GM12878 (cell line): ENCODE data around the gene SOX6. TPM values are rescaled to one million over a fixed set of nuclear protein-coding genes. Genes with fewer than 3 reads are reported as not detected.

ENCODE experiments used
- ATAC-seq: fragments of 200-7000 bp; cut with Tn5 transposase; 3 replicates; pipeline ENCODE4 v1.9.1; 2020; ENCODE audit warnings: mild to moderate bottlenecking, moderate library complexity
- BruUV-seq: library from RNA; stranded (reverse); fragments of 400-500 nt; replicated peaks from 2 replicates; lab custom pipeline; 2021; lab: Mats Ljungman, UMichigan
- CTCF ChIA-PET: fragments of 300-600 bp; sonication (Branson Sonifier 250); formaldehyde crosslinking; extraction: SDS; loops from one replicate; lab custom pipeline; 2021; ENCODE audit warnings: inconsistent platforms; lab: Yijun Ruan, JAX
- POLR2A ChIA-PET: fragments of 350-600 bp; formaldehyde crosslinking; extraction: SDS; loops from one replicate; lab custom pipeline; 2021; ENCODE audit warnings: inconsistent platforms; lab: Charles Lee
- RAD21 ChIA-PET: fragments of 300-600 bp; sonication (Branson Sonifier 250); formaldehyde crosslinking; loops from one replicate; lab custom pipeline; 2023; ENCODE audit warnings: antibody characterized with exemption; ENCODE audit not compliant: unreplicated experiment; lab: Charles Lee
- SMC1A ChIA-PET: fragments of 300-600 bp; sonication (Branson Sonifier 250); formaldehyde crosslinking; loops from one replicate; lab custom pipeline; 2023; ENCODE audit not compliant: unreplicated experiment, uncharacterized antibody; lab: Charles Lee
- DNase-seq: peaks from one replicate; pipeline ENCODE4 v3.0.0-alpha.2; 2011; ENCODE audit warnings: low read depth, low spot score
- FAIRE-seq: peaks from 3 replicates; lab custom pipeline; 2011; peaks lifted over from hg19 to GRCh38; lab: Jason Lieb, UNC
- H2AFZ ChIP-seq: 2 replicates; pipeline ENCODE4 v1.6.0; 2011; ENCODE audit warnings: low read depth, low read length, control low read depth; ENCODE audit not compliant: control insufficient read depth
- H3K27ac ChIP-seq: 2 replicates; pipeline ENCODE4 v1.5.1; 2011; ENCODE audit warnings: control low read depth; ENCODE audit not compliant: control insufficient read depth, insufficient read depth
- H3K27me3 ChIP-seq, 2 experiments: replicated peaks in 1 of 2; 2 replicates each; pipeline versions ENCODE4 v1.6.0 to v1.6.1; 2011; ENCODE audit warnings: low read length in 1 of 2; ENCODE audit not compliant: control insufficient read depth in 2 of 2, insufficient read depth in 2 of 2
- H3K36me3 ChIP-seq, 2 experiments: 2 replicates each; pipeline ENCODE4 v1.5.1; 2011; ENCODE audit warnings: low read length in 1 of 2; ENCODE audit not compliant: control insufficient read depth in 2 of 2, insufficient read depth in 2 of 2
- H3K4me1 ChIP-seq: 2 replicates; pipeline ENCODE4 v1.6.1; 2011; ENCODE audit warnings: mild to moderate bottlenecking, low read length, moderate library complexity, mixed read lengths; ENCODE audit not compliant: control insufficient read depth, insufficient read depth
- H3K4me2 ChIP-seq: 2 replicates; pipeline ENCODE4 v1.6.0; 2011; ENCODE audit warnings: control low read depth; ENCODE audit not compliant: control insufficient read depth, insufficient read depth
- H3K4me3 ChIP-seq: fragments of 200-600 bp; sonication (generic); 2 replicates; pipeline ENCODE4 v1.5.1; 2016
- H3K79me2 ChIP-seq: 2 replicates; pipeline ENCODE4 v1.6.0; 2011; ENCODE audit warnings: low read length; ENCODE audit not compliant: control insufficient read depth, insufficient read depth
- H3K9ac ChIP-seq: 2 replicates; pipeline ENCODE4 v1.8.0; 2011; ENCODE audit warnings: low read length, control low read depth, mixed read lengths; ENCODE audit not compliant: control insufficient read depth, insufficient read depth
- H3K9me3 ChIP-seq: replicated peaks from 3 replicates; pipeline ENCODE4 v1.5.1; 2011; ENCODE audit warnings: mild to moderate bottlenecking, low read length; ENCODE audit not compliant: control insufficient read depth, insufficient read depth
- H4K20me1 ChIP-seq: 2 replicates; pipeline ENCODE4 v1.6.0; 2011; ENCODE audit not compliant: control insufficient read depth, insufficient read depth
- ATF3 ChIP-seq: IDR thresholded peaks from 2 replicates; pipeline ENCODE4 v1.6.1; 2011; ENCODE audit warnings: low read depth, mild to moderate bottlenecking, low read length, moderate library complexity, borderline replicate concordance; ENCODE audit errors: extremely low read depth
- CBX3 ChIP-seq: fragments of 200-600 bp; sonication (generic); IDR thresholded peaks from 2 replicates; pipeline ENCODE4 v1.6.1; 2016; ENCODE audit warnings: low read depth, borderline replicate concordance
- CREM ChIP-seq: IDR thresholded peaks from 2 replicates; pipeline ENCODE4 v1.6.1; 2014; ENCODE audit warnings: antibody characterized with exemption, low read depth
- SMAD1 ChIP-seq: fragments of 450-650 bp; IDR thresholded peaks from 2 replicates; pipeline ENCODE4 v1.6.1; 2018; ENCODE audit warnings: mild to moderate bottlenecking, low read depth; ENCODE audit not compliant: partially characterized antibody
- WGBS: methylation state at CpG from one replicate; pipeline ENCODE4 v1.1.6; 2016; ENCODE audit warnings: low lambda C conversion rate; ENCODE audit not compliant: insufficient replicate concordance, insufficient coverage; ENCODE audit errors: missing lambda C conversion rate; 5-methylcytosine and 5-hydroxymethylcytosine counted together
- in situ Hi-C: fragments of 300-500 bp; cut with MboI; formaldehyde crosslinking; loops from 9 replicates; pipeline ENCODE4 v1.14.3; 2018; ENCODE audit warnings: mixed read lengths
- intact Hi-C: fragments of 100-400 bp; cut with micrococcal nuclease; formaldehyde crosslinking; loops from one replicate; pipeline ENCODE4 v1.14.2; 2022; ENCODE audit not compliant: unreplicated experiment
- polyA plus RNA-seq, 11 experiments: library from polyadenylated mRNA; depleted of rRNA in 4 of 11; unstranded in 6 of 11; stranded (reverse) in 5 of 11; fragments of >200 nt; fragmentation: Nextera tagmentation in 4 of 11; fragmentation: Illumina TruSeq in 1 of 11; extraction: Ambion mirVana in 4 of 11; extraction: Trizol in 1 of 11; gene quantifications; 1 replicate in 1 of 11; 2 replicates in 10 of 11; pipeline versions ENCODE4 v1.2.1 to v1.2.3, GENCODE V29; 2011 to 2016; ENCODE audit warnings: inconsistent platforms in 2 of 11, missing spikeins in 2 of 11, low read depth in 1 of 11
- total RNA-seq, 4 experiments: library from RNA; depleted of rRNA in 3 of 4; stranded (reverse); fragments of >200 nt in 3 of 4; fragmentation: Illumina TruSeq in 1 of 4; extraction: Trizol in 1 of 4; gene quantifications; 2 replicates each; pipeline versions ENCODE4 v1.2.1 to v1.2.3, GENCODE V29; 2013 to 2021
- TF ChIP-seq, protein P1 (sequence below): fragments of 450-650 bp; formaldehyde crosslinking; IDR thresholded peaks from 2 replicates; pipeline ENCODE4 v1.5.0; 2022; ENCODE audit warnings: mild to moderate bottlenecking, missing genetic modification characterization

Gene SOX6
- total and polyA plus RNA-seq, 10 of the 15 experiments (the other 5 are each of a cell fraction or from before 2014, with no cell fraction given) = 0.03 to 0.71 (median 0.29) TPM; not detected in 4

- no peak overlapping the region for H3K27ac ChIP-seq
- no peaks in the 10 kb centered on the region for H3K79me2 ChIP-seq
- intact Hi-C loops = no loop called here
- no peaks in the 10 kb centered on the region for H3K27me3 ChIP-seq
- FAIRE-seq = no peak
- no peaks in the 10 kb centered on the region for H3K4me1 ChIP-seq
- H2AFZ ChIP-seq = no peak overlapping the region
- WGBS = 4% methylated on average over 1 of the region's 1 CpG
- no peak overlapping the region for H3K9ac ChIP-seq
- H3K9me3 ChIP-seq = no peaks in the 10 kb centered on the region
- no peak for ATAC-seq
- BruUV-seq = no TSS peak
- ChIA-PET POLR2A (no interaction called here), CTCF (no interaction called here), SMC1A (interaction anchor here (0.9 kb wide), 1 partner anchor 11 kb away, joined by 4 read pairs; no protein-coding TSS in a partner anchor)
- H3K4me2 ChIP-seq = no peak overlapping the region
- no peaks in the 10 kb centered on the region for H3K36me3 ChIP-seq
- TF ChIP-seq, protein P1, sequence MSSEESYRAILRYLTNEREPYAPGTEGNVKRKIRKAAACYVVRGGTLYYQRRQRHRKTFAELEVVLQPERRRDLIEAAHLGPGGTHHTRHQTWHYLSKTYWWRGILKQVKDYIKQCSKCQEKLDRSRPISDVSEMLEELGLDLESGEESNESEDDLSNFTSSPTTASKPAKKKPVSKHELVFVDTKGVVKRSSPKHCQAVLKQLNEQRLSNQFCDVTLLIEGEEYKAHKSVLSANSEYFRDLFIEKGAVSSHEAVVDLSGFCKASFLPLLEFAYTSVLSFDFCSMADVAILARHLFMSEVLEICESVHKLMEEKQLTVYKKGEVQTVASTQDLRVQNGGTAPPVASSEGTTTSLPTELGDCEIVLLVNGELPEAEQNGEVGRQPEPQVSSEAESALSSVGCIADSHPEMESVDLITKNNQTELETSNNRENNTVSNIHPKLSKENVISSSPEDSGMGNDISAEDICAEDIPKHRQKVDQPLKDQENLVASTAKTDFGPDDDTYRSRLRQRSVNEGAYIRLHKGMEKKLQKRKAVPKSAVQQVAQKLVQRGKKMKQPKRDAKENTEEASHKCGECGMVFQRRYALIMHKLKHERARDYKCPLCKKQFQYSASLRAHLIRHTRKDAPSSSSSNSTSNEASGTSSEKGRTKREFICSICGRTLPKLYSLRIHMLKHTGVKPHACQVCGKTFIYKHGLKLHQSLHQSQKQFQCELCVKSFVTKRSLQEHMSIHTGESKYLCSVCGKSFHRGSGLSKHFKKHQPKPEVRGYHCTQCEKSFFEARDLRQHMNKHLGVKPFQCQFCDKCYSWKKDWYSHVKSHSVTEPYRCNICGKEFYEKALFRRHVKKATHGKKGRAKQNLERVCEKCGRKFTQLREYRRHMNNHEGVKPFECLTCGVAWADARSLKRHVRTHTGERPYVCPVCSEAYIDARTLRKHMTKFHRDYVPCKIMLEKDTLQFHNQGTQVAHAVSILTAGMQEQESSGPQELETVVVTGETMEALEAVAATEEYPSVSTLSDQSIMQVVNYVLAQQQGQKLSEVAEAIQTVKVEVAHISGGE = no peak
- TF ChIP-seq CREM (no peak), SMAD1 (no peak), CBX3 (no peak), ATF3 (no peak)
- TF ChIP-seq, all 136 proteins: peak for 0
- Histone ChIP-seq H4K20me1 (no peaks in the 10 kb centered on the region), H3K4me3 (no peak overlapping the region)
- DNase-seq = no peak
- in situ Hi-C loops = no loop called here
- RAD21 ChIA-PET = no interaction called here
Measured at GRCh38 chr11:16395601-16396000, 39.3 kb upstream of the SOX6 start.
